GM18498 (cell line): ENCODE results near the gene IL18RAP.

Experiments used
- ATAC-seq: cut with Tn5 transposase; IDR thresholded peaks from one replicate; pipeline ENCODE4 v1.9.1; 2021; ENCODE audit warnings: mild to moderate bottlenecking, moderate library complexity; ENCODE audit not compliant: unreplicated experiment

IL18RAP gene

GRCh38 chr2:102451968-102452367, 29.0 kb downstream of the IL18RAP start:
- no peak for ATAC-seq

- ATAC-seq: no peak
Measured at GRCh38 chr2:102453501-102453900, 30.5 kb downstream of the IL18RAP start.

GRCh38 chr2:102455061-102455670, 32.2 kb downstream of the IL18RAP start:
- no peak for ATAC-seq

- ATAC-seq: no peak
Measured at GRCh38 chr2:102460467-102460866, 37.5 kb downstream of the IL18RAP start.

GRCh38 chr2:102461188-102461587, 38.2 kb downstream of the IL18RAP start:
- ATAC-seq: no peak

- no peak for ATAC-seq
Measured at GRCh38 chr2:102463160-102463559, 40.2 kb downstream of the IL18RAP start.

GRCh38 chr2:102470168-102470567, 47.2 kb downstream of the IL18RAP start:
- no peak for ATAC-seq

- peak; percentile 69 for ATAC-seq
Measured at GRCh38 chr2:102473020-102473419, 50.1 kb downstream of the IL18RAP start, which contains the start of gene SLC9A4. SLC9A4 (plus strand) TSS chr2:102473226; CDS start chr2:102473760, 534 bp downstream.

GRCh38 chr2:102473631-102474030, 50.7 kb downstream of the IL18RAP start:
- no peak for ATAC-seq

GRCh38 chr2:102474785-102475184, 51.8 kb downstream of the IL18RAP start:
- ATAC-seq: no peak

- ATAC-seq: no peak
Measured at GRCh38 chr2:102478686-102479470, 55.9 kb downstream of the IL18RAP start.

GRCh38 chr2:102480285-102481195, 57.6 kb downstream of the IL18RAP start:
- no peak for ATAC-seq

- ATAC-seq: no peak
Measured at GRCh38 chr2:102481931-102482330, 59.0 kb downstream of the IL18RAP start.

GRCh38 chr2:102483086-102483485, 60.1 kb downstream of the IL18RAP start:
- no peak for ATAC-seq

GRCh38 chr2:102484310-102485061, 61.5 kb downstream of the IL18RAP start:
- no peak for ATAC-seq

- no peak for ATAC-seq
Measured at GRCh38 chr2:102485147-102485785, 62.3 kb downstream of the IL18RAP start.

GRCh38 chr2:102486941-102487702, 64.2 kb downstream of the IL18RAP start:
- ATAC-seq: no peak

- ATAC-seq: no peak
Measured at GRCh38 chr2:102487761-102488462, 65.0 kb downstream of the IL18RAP start.

- ATAC-seq: no peak
Measured at GRCh38 chr2:102489646-102490045, 66.7 kb downstream of the IL18RAP start.
